HEK293T (cell line): ENCODE measurements around the gene RAET1L.

Source experiments
- BHLHE40 ChIP-seq: fragments of 450-650 bp; IDR thresholded peaks from 2 replicates; pipeline ENCODE4 v1.6.1; 2016; ENCODE audit warnings: mild to moderate bottlenecking, moderate library complexity, borderline replicate concordance
- ELF4 ChIP-seq: fragments of 450-650 bp; IDR thresholded peaks from 2 replicates; pipeline ENCODE4 v1.6.1; 2017; ENCODE audit warnings: antibody characterized with exemption
- FOXA1 ChIP-seq: fragments of 450-650 bp; IDR thresholded peaks from 2 replicates; pipeline ENCODE4 v1.6.1; 2016; ENCODE audit warnings: mild to moderate bottlenecking
- FOXK2 ChIP-seq: fragments of 450-650 bp; IDR thresholded peaks from 2 replicates; pipeline ENCODE4 v1.6.1; 2016; ENCODE audit warnings: mild to moderate bottlenecking
- HDGF ChIP-seq: fragments of 450-650 bp; IDR thresholded peaks from 2 replicates; pipeline ENCODE4 v1.6.1; 2017; ENCODE audit warnings: antibody characterized with exemption, borderline replicate concordance
- L3MBTL2 ChIP-seq: fragments of 450-650 bp; conservative IDR thresholded peaks from 2 replicates; pipeline ENCODE4 v1.6.1; 2016; ENCODE audit warnings: mild to moderate bottlenecking
- LEF1 ChIP-seq: fragments of 450-650 bp; IDR thresholded peaks from 2 replicates; pipeline ENCODE4 v1.6.1; 2017; ENCODE audit warnings: mild to moderate bottlenecking, borderline replicate concordance
- NFRKB ChIP-seq: fragments of 450-650 bp; IDR thresholded peaks from 2 replicates; pipeline ENCODE4 v1.6.1; 2016; ENCODE audit warnings: mild to moderate bottlenecking, moderate library complexity
- SUZ12 ChIP-seq: fragments of 450-650 bp; IDR thresholded peaks from 2 replicates; pipeline ENCODE4 v1.6.1; 2016; ENCODE audit warnings: mild to moderate bottlenecking
- ZNF384 ChIP-seq: fragments of 450-650 bp; IDR thresholded peaks from 2 replicates; pipeline ENCODE4 v1.6.1; 2016
- TF ChIP-seq, protein P1 (sequence below): fragments of 450-650 bp; IDR thresholded peaks from 2 replicates; pipeline ENCODE4 v1.6.1; 2016

GRCh38 chr6:150058986-150059385, 33.7 kb upstream of the RAET1L start:
- TF ChIP-seq SUZ12 = no peak
- TF ChIP-seq FOXK2 = no peak
- no peak for TF ChIP-seq NFRKB
- no peak for TF ChIP-seq BHLHE40
- no peak for TF ChIP-seq FOXA1
- TF ChIP-seq, protein P1, sequence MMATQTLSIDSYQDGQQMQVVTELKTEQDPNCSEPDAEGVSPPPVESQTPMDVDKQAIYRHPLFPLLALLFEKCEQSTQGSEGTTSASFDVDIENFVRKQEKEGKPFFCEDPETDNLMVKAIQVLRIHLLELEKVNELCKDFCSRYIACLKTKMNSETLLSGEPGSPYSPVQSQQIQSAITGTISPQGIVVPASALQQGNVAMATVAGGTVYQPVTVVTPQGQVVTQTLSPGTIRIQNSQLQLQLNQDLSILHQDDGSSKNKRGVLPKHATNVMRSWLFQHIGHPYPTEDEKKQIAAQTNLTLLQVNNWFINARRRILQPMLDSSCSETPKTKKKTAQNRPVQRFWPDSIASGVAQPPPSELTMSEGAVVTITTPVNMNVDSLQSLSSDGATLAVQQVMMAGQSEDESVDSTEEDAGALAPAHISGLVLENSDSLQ = no peak
- no peak for TF ChIP-seq ZNF384
- TF ChIP-seq ELF4 = no peak
- no peak for TF ChIP-seq HDGF
- no peak for TF ChIP-seq L3MBTL2
- TF ChIP-seq LEF1 = no peak
